GM18498 (cell line): ENCODE data around the gene CYSTM1.
"Not testable (repeated sequence)": the region's sequence is repeated elsewhere in the genome, so short reads cannot be mapped to it uniquely, and the experiment has no call there.

Experiments used
- ATAC-seq: cut with Tn5 transposase; IDR thresholded peaks from one replicate; pipeline ENCODE4 v1.9.1; 2021; ENCODE audit warnings: mild to moderate bottlenecking, moderate library complexity; ENCODE audit not compliant: unreplicated experiment

Gene CYSTM1

GRCh38 chr5:140148508-140148907, 26.5 kb upstream of the CYSTM1 start:
- ATAC-seq, result no peak

GRCh38 chr5:140150201-140150600, 24.8 kb upstream of the CYSTM1 start:
- no peak for ATAC-seq

- no peak for ATAC-seq
Observed at GRCh38 chr5:140151144-140152021, 23.6 kb upstream of the CYSTM1 start.

- ATAC-seq, result no peak
Observed at GRCh38 chr5:140152022-140152999, 22.7 kb upstream of the CYSTM1 start.

GRCh38 chr5:140153255-140153654, 21.7 kb upstream of the CYSTM1 start:
- no peak for ATAC-seq

- no peak for ATAC-seq
Observed at GRCh38 chr5:140153905-140154304, 21.1 kb upstream of the CYSTM1 start.

- not testable (repeated sequence) for ATAC-seq
Observed at GRCh38 chr5:140154710-140155381, 20.1 kb upstream of the CYSTM1 start.

GRCh38 chr5:140157032-140157781, 17.8 kb upstream of the CYSTM1 start:
- ATAC-seq, result peak; percentile 97

- ATAC-seq, result no peak
Observed at GRCh38 chr5:140159014-140159927, 15.7 kb upstream of the CYSTM1 start.

GRCh38 chr5:140162275-140162674, 12.7 kb upstream of the CYSTM1 start:
- no peak for ATAC-seq

GRCh38 chr5:140162781-140163180, 12.2 kb upstream of the CYSTM1 start:
- ATAC-seq, result no peak

- no peak for ATAC-seq
Observed at GRCh38 chr5:140165101-140165922, 9.7 kb upstream of the CYSTM1 start.

GRCh38 chr5:140165923-140166270, 9.1 kb upstream of the CYSTM1 start:
- no peak for ATAC-seq

- no peak for ATAC-seq
Observed at GRCh38 chr5:140166911-140167310, 8.1 kb upstream of the CYSTM1 start.

- ATAC-seq, result no peak
Observed at GRCh38 chr5:140168371-140168770, 6.6 kb upstream of the CYSTM1 start.

GRCh38 chr5:140169410-140169809, 5.6 kb upstream of the CYSTM1 start:
- no peak for ATAC-seq

- no peak for ATAC-seq
Observed at GRCh38 chr5:140172483-140172882, 2.5 kb upstream of the CYSTM1 start.

- ATAC-seq, result no peak
Observed at GRCh38 chr5:140174014-140174413, 974 bp upstream of the CYSTM1 start.
